Measurements from ENCODE around the gene MLEC.

GRCh38 chr12:120712610-120713009 is 25.7 kb downstream of the MLEC start:
- no peak for TF ChIP-seq POLR2A (IDR thresholded peaks at IDR 0.05)
- TF ChIP-seq CTCF (IDR thresholded peaks at IDR 0.05 in 8 of 11, conservative IDR thresholded peaks at IDR 0.05 in 3 of 11) = no peak
- TF ChIP-seq POLR2AphosphoS5 (IDR thresholded peaks at IDR 0.05) = no peak
